Erythroblast (primary cell): Measurements from ENCODE around the gene ATOH8.

Source experiments
- GATA1 ChIP-seq: IDR thresholded peaks from 2 replicates; pipeline ENCODE4 v1.6.1; 2011; ENCODE audit warnings: low read depth, mild to moderate bottlenecking, control low read depth, low read length, moderate library complexity
- POLR2A ChIP-seq: IDR thresholded peaks from 2 replicates; pipeline ENCODE4 v1.6.1; 2011; ENCODE audit warnings: mild to moderate bottlenecking, low read length

DNA sequence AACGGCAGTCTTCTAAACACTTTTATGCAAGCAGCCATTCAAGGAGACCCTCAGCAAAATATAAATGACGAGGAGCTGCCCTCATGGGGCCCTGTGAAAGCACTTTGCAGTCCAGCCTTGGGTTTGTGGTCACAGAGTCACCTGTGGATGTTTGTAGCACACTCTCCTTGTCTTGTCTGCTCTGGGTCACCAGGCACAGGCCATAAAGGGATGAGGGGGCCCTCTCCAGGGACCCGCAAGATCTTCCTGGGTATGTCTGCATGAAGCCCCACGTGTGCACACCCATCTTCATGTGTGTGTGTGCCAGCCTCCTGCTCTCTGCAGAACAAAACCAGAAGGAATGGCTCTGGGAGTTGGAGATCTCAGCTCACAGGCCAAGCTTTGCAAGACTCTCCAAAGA is 36.2 kb downstream of the ATOH8 start:
- TF ChIP-seq POLR2A (no peak), GATA1 (no peak)
